Left lobe of liver (tissue), 2 donors: ENCODE measurements around the gene NUP214. TPM values are rescaled to one million over a fixed set of nuclear protein-coding genes. Genes with fewer than 3 reads are reported as not detected.

ENCODE experiments used
- ATAC-seq: fragments of 200-7000 bp; cut with Tn5 transposase; one replicate; pipeline ENCODE4 v1.9.1; 2020; ENCODE audit warnings: mild to moderate bottlenecking, moderate library complexity
- DNase-seq: peaks from one replicate; pipeline ENCODE4 v3.0.0-alpha.2; 2020; ENCODE audit warnings: low spot score
- total RNA-seq: library from RNA; stranded (reverse); gene quantifications from one replicate; pipeline ENCODE4 v1.2.1, GENCODE V29; 2021
- donor health status: DM: no; HTN: no; CAD: no; lungs with moderate emphysema.
- donor health status: DM: no; HTN: yes; CAD: no.

NUP214 gene
- total RNA-seq, 1 donor from 2014 or later, result 21.9 TPM

- DNase-seq, result no peak
- ATAC-seq, result no peak
These were observed 148.7 kb downstream of the NUP214 start for GRCh38 chr9:131273856-131274673.

GRCh38 chr9:131274674-131275331 is 149.4 kb downstream of the NUP214 start:
- ATAC-seq (no peak), DNase-seq (no peak)

GRCh38 chr9:131275332-131276093 is 150.1 kb downstream of the NUP214 start:
- no peak for DNase-seq

GRCh38 chr9:131276094-131276888 is 150.9 kb downstream of the NUP214 start, which contains the start of gene FAM78A:
Gene FAM78A (minus strand): TSS chr9:131276510. CDS start chr9:131276179, 331 bp downstream.
- ATAC-seq, result no peak
- no peak for DNase-seq

More at GRCh38 chr9:131275332-131276093, 150.1 kb downstream of the NUP214 start:
- peak; percentile 8 for ATAC-seq

GRCh38 chr9:131276891-131277286 is 151.5 kb downstream of the NUP214 start:
- no peak for ATAC-seq
- DNase-seq, result no peak

GRCh38 chr9:131277287-131277909 is 152.0 kb downstream of the NUP214 start:
- DNase-seq (no peak), ATAC-seq (peak; percentile 2)

- peak; percentile 70 for DNase-seq
- peak; percentile 83 for ATAC-seq
These were observed 152.7 kb downstream of the NUP214 start for GRCh38 chr9:131277910-131278701.

GRCh38 chr9:131278702-131279111 is 153.3 kb downstream of the NUP214 start:
- no peak for ATAC-seq
- DNase-seq, result no peak

- no peak for DNase-seq
- no peak for ATAC-seq
These were observed 153.9 kb downstream of the NUP214 start for GRCh38 chr9:131279196-131279862.

GRCh38 chr9:131279863-131280570 is 154.6 kb downstream of the NUP214 start:
- no peak for ATAC-seq
- no peak for DNase-seq

- ATAC-seq (no peak), DNase-seq (no peak)
These were observed 155.3 kb downstream of the NUP214 start for GRCh38 chr9:131280660-131281059.

- ATAC-seq, result no peak
These were observed 156.0 kb downstream of the NUP214 start for GRCh38 chr9:131281119-131281965.

GRCh38 chr9:131282175-131282574 is 156.8 kb downstream of the NUP214 start:
- DNase-seq (no peak), ATAC-seq (no peak)

More at GRCh38 chr9:131281119-131281965, 156.0 kb downstream of the NUP214 start:
- no peak for DNase-seq

- no peak for DNase-seq
- no peak for ATAC-seq
These were observed 157.5 kb downstream of the NUP214 start for GRCh38 chr9:131282688-131283422.
